CD14-positive monocyte (primary cell): ENCODE results near the gene F2R. TPM values are rescaled to one million over a fixed set of nuclear protein-coding genes. Genes with fewer than 3 reads are reported as not detected.

ENCODE experiments used
- DNase-seq, 3 donors: peaks; one replicate each; pipeline ENCODE4 v3.0.0-alpha.2; 2011 to 2022
- H2AFZ ChIP-seq: 2 replicates; pipeline ENCODE4 v1.6.0; 2012; ENCODE audit warnings: mild to moderate bottlenecking, low read depth, low read length, inconsistent platforms; ENCODE audit not compliant: insufficient read depth, poor library complexity, severe bottlenecking
- H3K27ac ChIP-seq, 2 donors: 1 replicate in 1 of 2; 2 replicates in 1 of 2; pipeline ENCODE4 v1.5.1; 2012 to 2013; ENCODE audit warnings: low read length in 2 of 2, control low read depth in 1 of 2, inconsistent platforms in 1 of 2, low read depth in 1 of 2, mild to moderate bottlenecking in 1 of 2
- H3K27me3 ChIP-seq, 2 donors: one replicate each; pipeline versions ENCODE4 v1.6.0 to v1.6.1; 2011 to 2013; ENCODE audit warnings: low read length in 2 of 2; ENCODE audit not compliant: control insufficient read depth in 2 of 2, insufficient read depth in 2 of 2
- H3K36me3 ChIP-seq, 2 donors: replicated peaks in 1 of 2; 1 replicate in 1 of 2; 2 replicates in 1 of 2; pipeline versions ENCODE4 v1.5.1 to v1.6.1; 2012 to 2013; ENCODE audit warnings: low read length in 2 of 2, control low read depth in 1 of 2, inconsistent platforms in 1 of 2, mild to moderate bottlenecking in 1 of 2; ENCODE audit not compliant: insufficient read depth in 2 of 2, control insufficient read depth in 1 of 2
- H3K4me1 ChIP-seq, 2 donors: 1 replicate in 1 of 2; 2 replicates in 1 of 2; pipeline versions ENCODE4 v1.5.1 to v1.6.1; 2012 to 2013; ENCODE audit warnings: low read length in 2 of 2, control low read depth in 1 of 2, inconsistent platforms in 1 of 2, mild to moderate bottlenecking in 1 of 2, moderate library complexity in 1 of 2; ENCODE audit not compliant: insufficient read depth in 2 of 2, control insufficient read depth in 1 of 2
- H3K4me2 ChIP-seq: replicated peaks from 2 replicates; pipeline ENCODE3; 2012; ENCODE audit warnings: low read length, moderate library complexity, mild to moderate bottlenecking; ENCODE audit not compliant: poor library complexity, severe bottlenecking; ENCODE audit errors: extremely low read depth
- H3K4me3 ChIP-seq, 3 experiments: fragments of 200-600 bp in 1 of 3; sonication (generic) in 1 of 3; replicated peaks in 1 of 3; 1 replicate in 2 of 3; 2 replicates in 1 of 3; pipeline ENCODE4 v1.5.1; 2011 to 2013; ENCODE audit warnings: low read length in 3 of 3, mild to moderate bottlenecking in 3 of 3, control low read depth in 2 of 3, low read depth in 2 of 3, inconsistent platforms in 1 of 3, moderate library complexity in 1 of 3
- H3K79me2 ChIP-seq: 2 replicates; pipeline ENCODE4 v1.6.0; 2012; ENCODE audit warnings: mild to moderate bottlenecking, control low read depth, inconsistent platforms, low read length, moderate library complexity; ENCODE audit not compliant: insufficient read depth
- H3K9ac ChIP-seq: 2 replicates; pipeline ENCODE4 v1.6.0; 2017; ENCODE audit warnings: low read length, mild to moderate bottlenecking; ENCODE audit not compliant: insufficient read depth, poor library complexity, severe bottlenecking
- H3K9me3 ChIP-seq, 2 donors: replicated peaks in 1 of 2; 1 replicate in 1 of 2; 2 replicates in 1 of 2; pipeline versions ENCODE4 v1.5.1 to v1.6.1; 2012 to 2013; ENCODE audit warnings: low read length in 2 of 2, control low read depth in 1 of 2; ENCODE audit not compliant: control insufficient read depth in 1 of 2, insufficient read depth in 1 of 2
- H4K20me1 ChIP-seq: 2 replicates; pipeline ENCODE4 v1.6.0; 2012; ENCODE audit warnings: mild to moderate bottlenecking, low read length, control low read depth, moderate library complexity; ENCODE audit not compliant: insufficient read depth
- H3K27ac Mint-ChIP-seq, 7 donors: one replicate each; pipeline ENCODE4 v1.8.0; 2020; ENCODE audit warnings: mild to moderate bottlenecking in 7 of 7, mixed read lengths in 7 of 7, moderate library complexity in 6 of 7, inconsistent platforms in 2 of 7
- H3K27me3 Mint-ChIP-seq, 3 donors: one replicate each; pipeline ENCODE4 v1.8.0; 2021 to 2022; ENCODE audit warnings: low read depth in 3 of 3, mild to moderate bottlenecking in 3 of 3, mixed read lengths in 3 of 3, moderate library complexity in 3 of 3, inconsistent platforms in 1 of 3
- H3K36me3 Mint-ChIP-seq, 2 donors: one replicate each; pipeline ENCODE4 v1.8.0; 2020; ENCODE audit warnings: mixed read lengths in 2 of 2, inconsistent platforms in 1 of 2, mild to moderate bottlenecking in 1 of 2
- H3K4me1 Mint-ChIP-seq: one replicate; pipeline ENCODE4 v1.8.0; 2020; ENCODE audit warnings: mild to moderate bottlenecking, mixed read lengths
- H3K4me3 Mint-ChIP-seq, 2 donors: one replicate each; pipeline ENCODE4 v1.8.0; 2020; ENCODE audit warnings: mild to moderate bottlenecking in 2 of 2, mixed read lengths in 2 of 2, moderate library complexity in 1 of 2
- H3K9me3 Mint-ChIP-seq, 7 donors: one replicate each; pipeline ENCODE4 v1.8.0; 2020 to 2022; ENCODE audit warnings: mixed read lengths in 7 of 7, mild to moderate bottlenecking in 6 of 7, moderate library complexity in 6 of 7, inconsistent platforms in 2 of 7
- CTCF ChIP-seq: fragments of 200-600 bp; IDR thresholded peaks from one replicate; pipeline ENCODE4 v1.8.0; 2022; ENCODE audit warnings: antibody characterized with exemption, mild to moderate bottlenecking
- WGBS: methylation state at CpG from one replicate; pipeline ENCODE4 v1.1.5; 2013; ENCODE audit warnings: missing lambda C conversion rate; ENCODE audit not compliant: insufficient coverage; 5-methylcytosine and 5-hydroxymethylcytosine counted together
- intact Hi-C, 2 donors: fragments of 100-400 bp; cut with micrococcal nuclease; formaldehyde crosslinking; loops; one replicate each; pipeline versions ENCODE4 v1.15.0 to v1.15.1; 2023
- polyA plus RNA-seq, 3 donors: library from polyadenylated mRNA; depleted of rRNA in 1 of 3; unstranded in 2 of 3; stranded (reverse) in 1 of 3; fragments of 300-500 nt in 2 of 3; fragments of >200 nt in 1 of 3; fragmentation: Illumina TruSeq in 2 of 3; gene quantifications; 1 replicate in 2 of 3; 2 replicates in 1 of 3; pipeline ENCODE4 v1.2.3, GENCODE V29; 2012 to 2021

Gene F2R
- polyA plus RNA-seq, 3 donors, result 0.09 to 0.33 (median 0.22) TPM

- intact Hi-C loops, result no loop called here
- 95% methylated on average over 10 of the region's 13 CpGs for WGBS
- Histone ChIP-seq H3K36me3 (no peaks in the 10 kb centered on the region), H3K4me2 (no peak overlapping the region), H3K27me3 (no peaks in the 10 kb centered on the region), H2AFZ (no peak overlapping the region), H4K20me1 (no peaks in the 10 kb centered on the region), H3K4me3 (no peak overlapping the region), H3K9ac (no peak overlapping the region), H3K9me3 (peaks cover 18 to 20% of the 10 kb centered on the region in 2 donors), H3K4me1 (no peaks in the 10 kb centered on the region), H3K79me2 (no peaks in the 10 kb centered on the region), H3K27ac (no peak overlapping the region)
- Mint-ChIP-seq H3K27ac (no peak overlapping the region), H3K4me1 (peaks cover 4% of the 10 kb centered on the region), H3K27me3 (peaks cover 0 to 3% (median 2%) of the 10 kb centered on the region in 3 donors), H3K36me3 (peaks cover 0 to 2% of the 10 kb centered on the region in 2 donors), H3K9me3 (peaks cover 15 to 31% (median 22%) of the 10 kb centered on the region in 7 donors), H3K4me3 (no peak overlapping the region)
- DNase-seq, result no peak
- no peak for TF ChIP-seq CTCF
Observed at GRCh38 chr5:76733049-76733417, 17.1 kb downstream of the F2R start.

GRCh38 chr5:76735762-76736545 lies 20.0 kb downstream of the F2R start:
- Histone ChIP-seq H3K79me2 (no peaks in the 10 kb centered on the region), H3K27me3 (no peaks in the 10 kb centered on the region), H4K20me1 (no peaks in the 10 kb centered on the region), H3K4me3 (no peak overlapping the region), H3K4me1 (peaks cover 0 to 7% of the 10 kb centered on the region in 2 donors), H2AFZ (no peak overlapping the region), H3K36me3 (no peaks in the 10 kb centered on the region), H3K9me3 (peaks cover 0 to under 1% of the 10 kb centered on the region in 2 donors), H3K9ac (no peak overlapping the region), H3K27ac (no peak overlapping the region), H3K4me2 (no peak overlapping the region)
- intact Hi-C loops, result no loop called here
- no peak overlapping the region for H3K4me3 Mint-ChIP-seq
- TF ChIP-seq CTCF, result no peak
- DNase-seq, result no peak
- peak overlapping the region in 3 of 7 donors; percentile 28 to 71 (median 54) for H3K27ac Mint-ChIP-seq
- H3K27me3 Mint-ChIP-seq, result peaks cover 0 to 6% (median 3%) of the 10 kb centered on the region in 3 donors
- no peaks in the 10 kb centered on the region for H3K36me3 Mint-ChIP-seq
- peaks cover 0 to 3% (median under 1%) of the 10 kb centered on the region in 7 donors for H3K9me3 Mint-ChIP-seq
- peaks cover 12% of the 10 kb centered on the region for H3K4me1 Mint-ChIP-seq
- WGBS, result 100% methylated on average over 1 of the region's 4 CpGs
